NOMO-1 (cell line): ENCODE results near the gene WAPL.
"Not testable (repeated sequence)": the region's sequence is repeated elsewhere in the genome, so short reads cannot be mapped to it uniquely, and the experiment has no call there.

Experiments used
- DNase-seq, 2 experiments: peaks; one replicate each; lab custom pipeline; 2025; ENCODE audit not compliant: unreplicated experiment in 2 of 2; lab: John Stamatoyannopoulos, UW

Gene WAPL

GRCh38 chr10:86525713-86526112 is 4.1 kb upstream of the WAPL start:
- not testable (repeated sequence) for DNase-seq

GRCh38 chr10:86524225-86524962 is 2.8 kb upstream of the WAPL start:
- no peak for DNase-seq

GRCh38 chr10:86523348-86523747 is 1.8 kb upstream of the WAPL start:
- no peak for DNase-seq

GRCh38 chr10:86522510-86522855 is 891 bp upstream of the WAPL start:
- DNase-seq: peak in 1 of 2 experiments; percentile 23

GRCh38 chr10:86520871-86521677 is 518 bp downstream of the WAPL start:
- DNase-seq: peak in 1 of 2 experiments; percentile 84

- DNase-seq: no peak
Observed at GRCh38 chr10:86518781-86519180, 2.8 kb downstream of the WAPL start.

GRCh38 chr10:86512137-86512536 is 9.5 kb downstream of the WAPL start:
- DNase-seq: no peak

- DNase-seq: no peak
Observed at GRCh38 chr10:86511027-86511865, 10.3 kb downstream of the WAPL start.

GRCh38 chr10:86509145-86509544 is 12.4 kb downstream of the WAPL start:
- DNase-seq: no peak

- DNase-seq: no peak
Observed at GRCh38 chr10:86508217-86508616, 13.4 kb downstream of the WAPL start.

- DNase-seq: no peak
Observed at GRCh38 chr10:86506499-86506898, 15.1 kb downstream of the WAPL start.

GRCh38 chr10:86506062-86506461 is 15.5 kb downstream of the WAPL start:
- no peak for DNase-seq

- no peak for DNase-seq
Observed at GRCh38 chr10:86504510-86504909, 17.1 kb downstream of the WAPL start.

- DNase-seq: no peak
Observed at GRCh38 chr10:86500846-86501245, 20.7 kb downstream of the WAPL start.

- DNase-seq: no peak
Observed at GRCh38 chr10:86498598-86498997, 23.0 kb downstream of the WAPL start.

- no peak for DNase-seq
Observed at GRCh38 chr10:86497621-86498020, 24.0 kb downstream of the WAPL start.

- no peak for DNase-seq
Observed at GRCh38 chr10:86489960-86490612, 31.5 kb downstream of the WAPL start.

GRCh38 chr10:86489071-86489810 is 32.4 kb downstream of the WAPL start:
- DNase-seq: no peak

GRCh38 chr10:86486856-86487255 is 34.7 kb downstream of the WAPL start:
- no peak for DNase-seq

- DNase-seq: no peak
Observed at GRCh38 chr10:86483664-86484063, 37.9 kb downstream of the WAPL start.
